Measurements from ENCODE around the gene TMEM130.

- no peak for TF ChIP-seq JUND (IDR thresholded peaks at IDR 0.05)
- TF ChIP-seq SMC3 (IDR thresholded peaks at IDR 0.05; ENCODE audit: low read depth, low read length): no peak
- TF ChIP-seq POLR2AphosphoS5 (IDR thresholded peaks at IDR 0.05; ENCODE audit: low read depth, low read length): no peak
These were observed 3.0 kb downstream of the TMEM130 start for GRCh38 chr7:98866765-98867164.

All from SK-N-SH (cell line).